T-cell (primary cell): ENCODE measurements around the gene NAT8L. TPM values are rescaled to one million over a fixed set of nuclear protein-coding genes. Genes with fewer than 3 reads are reported as not detected.

ENCODE experiments used
- ATAC-seq, 4 experiments: fragments of 200-7000 bp in 3 of 4; fragments of 150-1000 bp in 1 of 4; cut with Tn5 transposase; replicated peaks in 1 of 4; 1 replicate in 3 of 4; 2 replicates in 1 of 4; pipeline ENCODE4 v1.10.0; 2021; ENCODE audit warnings: moderate library complexity in 3 of 4, mild to moderate bottlenecking in 2 of 4, moderate number of reproducible peaks in 1 of 4
- CTCF ChIA-PET, 2 donors: fragments of 300-600 bp; sonication (Branson Sonifier 250); formaldehyde crosslinking; loops; one replicate each; lab custom pipeline; 2022; ENCODE audit warnings: antibody characterized with exemption in 2 of 2; lab: Charles Lee
- POLR2A ChIA-PET, 2 donors: fragments of 300-600 bp; sonication (Branson Sonifier 250); formaldehyde crosslinking; loops; one replicate each; lab custom pipeline; 2022; ENCODE audit warnings: antibody characterized with exemption in 2 of 2; lab: Charles Lee
- DNase-seq, 35 experiments: peaks; one replicate each; pipeline versions ENCODE4 v3.0.0 to v3.0.0-alpha.2; 2013 to 2023
- H3K27ac ChIP-seq: one replicate; pipeline ENCODE4 v1.5.1; 2013; ENCODE audit warnings: low read length
- H3K27me3 ChIP-seq, 2 experiments: replicated peaks in 1 of 2; 1 replicate in 1 of 2; 2 replicates in 1 of 2; pipeline versions ENCODE4 v1.6.1 to v1.7.0; 2013; ENCODE audit warnings: low read length in 1 of 2, mixed read lengths in 1 of 2; ENCODE audit not compliant: control insufficient read depth in 2 of 2, insufficient read depth in 2 of 2; ENCODE audit errors: extremely low read depth in 1 of 2
- H3K36me3 ChIP-seq, 2 donors: 1 replicate in 1 of 2; 2 replicates in 1 of 2; pipeline versions ENCODE4 v1.6.1 to v1.7.0; 2013; ENCODE audit warnings: low read length in 1 of 2; ENCODE audit not compliant: control insufficient read depth in 2 of 2, insufficient read depth in 1 of 2; ENCODE audit errors: extremely low read depth in 1 of 2
- H3K4me1 ChIP-seq, 2 experiments: 1 replicate in 1 of 2; 2 replicates in 1 of 2; pipeline versions ENCODE4 v1.6.1 to v1.7.0; 2013; ENCODE audit warnings: low read length in 2 of 2, mixed read lengths in 1 of 2; ENCODE audit not compliant: insufficient read depth in 2 of 2, control insufficient read depth in 1 of 2; ENCODE audit errors: extremely low read depth in 1 of 2
- H3K4me3 ChIP-seq, 2 donors: 1 replicate in 1 of 2; 2 replicates in 1 of 2; pipeline versions ENCODE4 v1.5.1 to v1.7.0; 2013; ENCODE audit warnings: mild to moderate bottlenecking in 2 of 2, low read length in 1 of 2, moderate library complexity in 1 of 2; ENCODE audit not compliant: control insufficient read depth in 1 of 2; ENCODE audit errors: extremely low read depth in 1 of 2
- H3K9me3 ChIP-seq: 2 replicates; pipeline ENCODE4 v1.7.0; 2013
- H3K27ac Mint-ChIP-seq, 2 donors: one replicate each; pipeline ENCODE4 v1.8.0; 2020 to 2021; ENCODE audit warnings: mild to moderate bottlenecking in 2 of 2, mixed read lengths in 2 of 2
- H3K27me3 Mint-ChIP-seq, 2 donors: one replicate each; pipeline ENCODE4 v1.8.0; 2021 to 2022; ENCODE audit warnings: mixed read lengths in 2 of 2
- H3K36me3 Mint-ChIP-seq: one replicate; pipeline ENCODE4 v1.8.0; 2021; ENCODE audit warnings: mixed read lengths
- H3K4me1 Mint-ChIP-seq, 3 donors: one replicate each; pipeline ENCODE4 v1.8.0; 2020 to 2022; ENCODE audit warnings: mixed read lengths in 3 of 3, mild to moderate bottlenecking in 1 of 3
- H3K4me3 Mint-ChIP-seq, 3 donors: one replicate each; pipeline ENCODE4 v1.8.0; 2020 to 2022; ENCODE audit warnings: mild to moderate bottlenecking in 3 of 3, mixed read lengths in 3 of 3, moderate library complexity in 3 of 3
- H3K9me3 Mint-ChIP-seq, 3 donors: one replicate each; pipeline ENCODE4 v1.8.0; 2020 to 2022; ENCODE audit warnings: mixed read lengths in 3 of 3
- WGBS: methylation state at CpG from one replicate; pipeline ENCODE4 v1.1.5; 2013; ENCODE audit warnings: missing lambda C conversion rate; ENCODE audit not compliant: insufficient coverage; 5-methylcytosine and 5-hydroxymethylcytosine counted together
- total RNA-seq, 35 experiments: library from RNA in 6 of 35; stranded (reverse) in 6 of 35; fragments of 120-200 nt in 1 of 35; gene quantifications; one replicate each; pipeline versions ENCODE4 v1.2.1 to v1.2.4 and lab custom pipeline; 2013 to 2026

NAT8L gene
- total RNA-seq, 5 donors from 2014 or later (not counting 1 experiment from before 2014, with no cell fraction given) = 0.06 to 0.35 (median 0.11) TPM; not detected in 1

DNA sequence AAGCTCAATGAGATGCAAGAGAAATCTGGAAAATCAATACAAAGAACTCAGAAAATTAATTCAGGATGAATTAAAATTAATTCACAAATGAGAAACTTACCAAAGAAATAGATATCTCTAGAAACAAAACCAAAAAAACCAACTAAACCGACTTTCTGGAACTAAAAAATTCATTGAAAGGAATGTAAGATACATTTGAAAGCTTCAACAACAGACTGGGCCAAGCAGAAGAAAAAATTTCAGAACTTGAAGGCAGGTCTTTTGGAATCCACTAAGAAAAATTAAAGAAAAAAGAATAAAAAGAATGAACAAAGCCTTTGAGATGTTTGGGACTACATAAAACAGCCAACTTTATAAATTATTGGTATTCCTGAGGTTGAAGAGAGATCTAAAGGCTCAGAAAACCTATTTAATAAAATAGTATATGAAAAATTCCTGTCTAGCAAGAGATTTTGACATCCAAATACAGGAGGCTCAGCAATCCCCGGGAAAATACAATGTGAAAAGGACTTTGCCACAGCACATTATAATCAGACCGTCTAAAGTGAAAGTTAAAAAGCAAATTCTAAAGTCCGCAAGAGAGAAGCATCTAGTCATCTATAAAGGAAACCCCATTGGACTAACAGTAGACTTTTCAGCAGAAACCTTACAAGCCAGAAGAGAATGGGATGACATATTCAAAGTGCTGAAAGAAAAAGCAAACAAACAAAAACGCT lies 44.2 kb downstream of the NAT8L start:
- DNase-seq (no peak), ATAC-seq (no peak)
- Mint-ChIP-seq H3K27me3 (peaks cover 3% of the 10 kb centered on the region in 2 donors), H3K4me3 (no peak overlapping the region), H3K36me3 (peaks cover 5% of the 10 kb centered on the region), H3K9me3 (peaks cover 0 to 20% (median 11%) of the 10 kb centered on the region in 3 donors), H3K27ac (no peak overlapping the region), H3K4me1 (no peaks in the 10 kb centered on the region)
- 100% methylated on average over 1 of the region's 5 CpGs for WGBS
- CTCF ChIA-PET = interaction anchor here in 1 of 2 donors (0.6 kb wide), 1 partner anchor 564 kb away, joined by 3 read pairs; no protein-coding TSS in a partner anchor
- Histone ChIP-seq H3K27me3 (peaks cover 0 to 14% of the 10 kb centered on the region in 2 experiments), H3K4me1 (no peaks in the 10 kb centered on the region), H3K27ac (no peak overlapping the region), H3K4me3 (no peak overlapping the region), H3K36me3 (no peaks in the 10 kb centered on the region), H3K9me3 (peaks cover 4% of the 10 kb centered on the region)
- POLR2A ChIA-PET = no interaction called here

DNA sequence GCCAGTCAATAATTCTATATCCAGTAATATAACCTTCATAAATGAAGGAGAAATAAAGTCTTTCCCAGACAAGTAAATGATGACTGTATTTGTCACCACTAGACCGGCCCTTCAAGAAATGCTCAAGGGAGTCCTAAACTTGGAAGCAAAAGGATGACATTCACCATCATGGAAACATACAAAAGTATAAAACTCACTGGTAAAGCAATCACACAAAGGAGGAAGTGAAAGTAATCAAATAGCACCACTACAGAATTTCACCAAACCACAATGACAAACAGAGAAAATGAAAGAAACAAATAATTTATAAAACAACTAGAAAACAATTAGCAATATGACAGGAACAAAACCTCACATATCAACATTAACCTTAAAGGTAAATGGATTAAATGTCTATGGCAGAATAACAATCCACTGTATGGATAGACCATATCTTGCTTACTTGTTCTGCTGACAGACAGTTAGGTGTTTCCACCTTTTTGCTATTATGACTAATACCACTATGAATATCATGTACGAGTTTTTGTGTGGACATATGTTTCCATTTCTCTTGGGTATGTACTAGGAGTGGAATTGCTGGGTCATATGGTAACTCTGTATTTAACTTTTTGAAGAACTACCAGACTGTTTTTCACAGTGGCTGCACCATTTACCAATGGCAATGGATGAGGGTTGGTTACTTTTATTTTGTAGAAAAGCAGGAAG lies 44.9 kb downstream of the NAT8L start:
- Mint-ChIP-seq H3K4me1 (peaks cover 0 to 1% (median 0%) of the 10 kb centered on the region in 3 donors), H3K27ac (no peak overlapping the region), H3K36me3 (peaks cover 5% of the 10 kb centered on the region), H3K9me3 (peaks cover 0 to 20% (median 11%) of the 10 kb centered on the region in 3 donors), H3K27me3 (peaks cover 3 to 8% of the 10 kb centered on the region in 2 donors), H3K4me3 (no peak overlapping the region)
- Histone ChIP-seq H3K4me3 (no peak overlapping the region), H3K36me3 (no peaks in the 10 kb centered on the region), H3K27me3 (peaks cover 0 to 16% of the 10 kb centered on the region in 2 experiments), H3K9me3 (peaks cover 4% of the 10 kb centered on the region), H3K27ac (no peak overlapping the region), H3K4me1 (no peaks in the 10 kb centered on the region)
- no peak for DNase-seq
- ATAC-seq = no peak
- ChIA-PET POLR2A (no interaction called here), CTCF (no interaction called here)
- WGBS = no CpG with 5 or more reads among the region's 2 CpGs

DNA sequence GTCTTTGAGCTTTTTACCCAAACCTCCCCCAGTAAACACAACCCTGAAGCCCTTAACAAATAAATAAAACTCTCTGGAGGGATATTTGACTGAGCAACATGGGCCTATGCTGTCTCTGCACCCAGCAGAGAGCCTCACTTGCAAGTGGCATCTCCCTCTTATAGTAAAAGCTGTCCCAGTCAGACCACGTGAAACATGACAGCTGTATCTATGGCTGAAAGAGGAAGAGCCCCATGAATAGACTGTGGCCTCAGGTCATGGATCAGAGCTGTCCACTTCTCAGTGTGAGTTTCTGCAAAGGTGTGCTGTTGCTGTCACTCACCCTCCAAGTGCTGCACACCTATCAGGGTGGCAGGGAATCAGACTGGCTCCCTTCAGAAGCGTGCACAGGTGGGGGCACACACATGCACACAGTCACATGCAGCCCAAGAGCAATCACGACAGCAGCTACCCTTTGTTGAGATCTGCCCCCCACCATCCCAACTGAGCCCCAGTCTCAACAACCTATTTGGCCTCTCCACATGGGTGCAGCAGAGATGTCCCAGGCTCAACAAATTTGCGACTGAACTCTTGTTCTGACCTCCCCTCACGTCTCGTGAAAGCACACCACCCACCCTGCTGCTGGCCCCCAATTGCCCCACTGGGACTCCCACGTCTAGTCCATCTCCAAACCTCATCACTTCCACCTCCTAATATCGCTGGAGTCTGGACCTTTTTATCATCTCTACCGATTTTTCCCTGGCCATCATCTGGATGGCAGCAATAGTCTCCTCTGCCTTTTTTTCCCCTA lies 45.6 kb downstream of the NAT8L start:
- ChIA-PET CTCF (no interaction called here), POLR2A (no interaction called here)
- H3K4me3 Mint-ChIP-seq = no peak overlapping the region
- peaks cover 6 to 10% of the 10 kb centered on the region in 2 donors for H3K27me3 Mint-ChIP-seq
- DNase-seq (no peak), ATAC-seq (no peak)
- Histone ChIP-seq H3K9me3 (peaks cover 4% of the 10 kb centered on the region), H3K4me1 (no peaks in the 10 kb centered on the region), H3K36me3 (no peaks in the 10 kb centered on the region), H3K27ac (no peak overlapping the region), H3K4me3 (no peak overlapping the region), H3K27me3 (peaks cover 0 to 16% of the 10 kb centered on the region in 2 experiments)
- WGBS = 74% methylated on average over 9 of the region's 9 CpGs
- no peak overlapping the region for H3K27ac Mint-ChIP-seq
- peaks cover 0 to 20% (median 11%) of the 10 kb centered on the region in 3 donors for H3K9me3 Mint-ChIP-seq
- H3K36me3 Mint-ChIP-seq = peaks cover 5% of the 10 kb centered on the region
- peaks cover 0 to 1% (median 0%) of the 10 kb centered on the region in 3 donors for H3K4me1 Mint-ChIP-seq

DNA sequence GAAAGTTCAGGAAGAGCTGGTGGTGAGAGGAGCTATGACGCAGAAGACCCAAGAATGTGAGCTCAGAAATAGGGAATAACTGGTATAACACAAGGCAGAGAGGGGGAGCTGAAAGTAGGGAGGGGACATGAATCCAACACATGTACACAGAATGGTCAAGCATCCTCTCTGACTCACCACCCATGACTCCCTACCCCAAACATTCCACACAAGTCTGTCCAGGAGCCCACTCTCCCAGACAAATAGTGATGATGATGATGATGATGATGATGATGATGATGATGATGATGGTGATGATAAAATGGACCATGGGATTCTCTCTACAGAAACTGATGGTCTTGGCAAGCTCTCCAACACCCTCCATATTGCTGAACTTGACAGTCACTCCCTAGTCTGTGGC lies 46.4 kb downstream of the NAT8L start:
- ChIA-PET POLR2A (no interaction called here), CTCF (no interaction called here)
- H3K27me3 ChIP-seq = peaks cover 0 to 16% of the 10 kb centered on the region in 2 experiments
- no peaks in the 10 kb centered on the region for H3K4me1 ChIP-seq
- Mint-ChIP-seq H3K4me1 (peaks cover 0 to 1% (median 0%) of the 10 kb centered on the region in 3 donors), H3K27me3 (peaks cover 8 to 15% of the 10 kb centered on the region in 2 donors), H3K9me3 (peaks cover 0 to 20% (median 11%) of the 10 kb centered on the region in 3 donors), H3K27ac (no peak overlapping the region), H3K36me3 (peaks cover 8% of the 10 kb centered on the region), H3K4me3 (no peak overlapping the region)
- DNase-seq (no peak), ATAC-seq (no peak)
- peaks cover 4% of the 10 kb centered on the region for H3K9me3 ChIP-seq
- no peaks in the 10 kb centered on the region for H3K36me3 ChIP-seq
- WGBS = no CpG with 5 or more reads among the region's 1 CpG
- no peak overlapping the region for H3K4me3 ChIP-seq
- H3K27ac ChIP-seq = no peak overlapping the region

DNA sequence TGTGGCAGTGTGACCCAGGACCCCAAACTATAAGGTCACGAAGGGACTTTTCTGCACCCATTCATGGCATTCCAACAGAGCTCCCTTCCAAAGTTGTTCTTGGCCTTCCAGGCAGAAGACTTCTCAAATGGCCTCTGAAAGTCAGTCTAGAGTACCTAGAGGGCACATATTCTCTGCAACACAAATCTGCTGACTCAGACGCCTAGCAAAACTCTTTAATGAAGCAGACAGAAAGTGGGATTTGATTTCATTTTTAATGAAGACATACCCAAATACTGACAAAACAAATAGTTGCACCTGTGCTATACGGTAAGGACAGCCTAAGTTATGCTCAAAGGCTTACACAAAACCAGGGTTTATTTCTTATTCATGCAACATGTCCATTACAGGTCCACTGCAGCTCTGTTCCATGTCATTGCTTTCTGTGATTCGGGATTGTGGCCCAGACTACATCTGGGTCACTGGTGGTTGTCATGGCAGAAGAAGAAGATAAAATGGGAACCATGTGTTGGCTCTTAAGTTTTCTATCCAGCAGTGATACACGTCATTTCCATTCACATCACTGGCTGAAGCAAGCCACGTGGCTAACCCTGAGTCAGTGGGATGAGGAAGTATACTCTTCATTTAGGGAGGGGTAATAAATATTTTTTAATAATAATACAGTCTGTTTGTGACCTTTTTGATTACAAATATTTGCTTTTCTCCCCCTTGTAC lies 57.7 kb downstream of the NAT8L start:
- no peak overlapping the region for H3K4me3 Mint-ChIP-seq
- 75% methylated on average over 3 of the region's 6 CpGs for WGBS
- H3K9me3 ChIP-seq = no peaks in the 10 kb centered on the region
- no peak overlapping the region for H3K4me3 ChIP-seq
- ChIA-PET CTCF (no interaction called here), POLR2A (no interaction called here)
- H3K27ac ChIP-seq = no peak overlapping the region
- no peaks in the 10 kb centered on the region for H3K36me3 Mint-ChIP-seq
- no peaks in the 10 kb centered on the region for H3K4me1 Mint-ChIP-seq
- H3K27me3 ChIP-seq = peaks cover 0 to 2% of the 10 kb centered on the region in 2 experiments
- no peaks in the 10 kb centered on the region for H3K36me3 ChIP-seq
- no peak overlapping the region for H3K27ac Mint-ChIP-seq
- H3K27me3 Mint-ChIP-seq = peaks cover 0 to 6% of the 10 kb centered on the region in 2 donors
- no peak for ATAC-seq
- H3K4me1 ChIP-seq = no peaks in the 10 kb centered on the region
- H3K9me3 Mint-ChIP-seq = no peaks in the 10 kb centered on the region
- DNase-seq = no peak
